PC-9 (cell line): Measurements from ENCODE around the gene HSF5. TPM values are rescaled to one million over a fixed set of nuclear protein-coding genes. Genes with fewer than 3 reads are reported as not detected.

Experiments
- BruUV-seq: library from RNA; stranded (reverse); fragments of 400-500 nt; replicated peaks from 2 replicates; lab custom pipeline; 2021; lab: Mats Ljungman, UMichigan
- CTCF ChIA-PET: fragments of 300-600 bp; sonication (Branson Sonifier 250); formaldehyde crosslinking; loops from one replicate; lab custom pipeline; 2022; ENCODE audit warnings: antibody characterized with exemption; lab: Charles Lee
- POLR2A ChIA-PET: fragments of 300-600 bp; sonication (Branson Sonifier 250); formaldehyde crosslinking; loops from one replicate; lab custom pipeline; 2022; ENCODE audit warnings: antibody characterized with exemption; ENCODE audit not compliant: unreplicated experiment; lab: Charles Lee
- DNase-seq, 2 experiments: peaks; one replicate each; pipeline versions ENCODE4 v3.0.0 to v3.0.0-alpha.2; 2015 to 2022; ENCODE audit warnings: mixed read lengths in 1 of 2
- H2AFZ ChIP-seq: fragments of 200-600 bp; sonication (generic); 2 replicates; pipeline ENCODE4 v1.8.1; 2017; ENCODE audit warnings: antibody characterized with exemption
- H3F3A ChIP-seq: fragments of 200-600 bp; sonication (generic); 2 replicates; pipeline ENCODE4 v1.8.1; 2017; ENCODE audit warnings: antibody characterized with exemption, mild to moderate bottlenecking, low read depth; ENCODE audit not compliant: insufficient read depth
- H3K27ac ChIP-seq: fragments of 200-600 bp; sonication (generic); 2 replicates; pipeline ENCODE4 v1.6.1; 2016; ENCODE audit warnings: mixed run types
- H3K27me3 ChIP-seq: fragments of 200-600 bp; sonication (generic); 2 replicates; pipeline ENCODE4 v1.6.1; 2016; ENCODE audit warnings: low read depth, mixed run types; ENCODE audit not compliant: insufficient read depth
- H3K36me3 ChIP-seq: fragments of 200-600 bp; sonication (generic); 2 replicates; pipeline ENCODE4 v1.6.1; 2016; ENCODE audit warnings: low read depth, mixed run types
- H3K4me1 ChIP-seq: fragments of 200-600 bp; sonication (generic); replicated peaks from 2 replicates; pipeline ENCODE4 v1.6.1; 2016; ENCODE audit warnings: mixed run types; ENCODE audit not compliant: insufficient read depth
- H3K4me2 ChIP-seq: fragments of 200-600 bp; sonication (generic); 2 replicates; pipeline ENCODE4 v1.6.1; 2017; ENCODE audit warnings: mixed run types
- H3K4me3 ChIP-seq: fragments of 200-600 bp; sonication (generic); 2 replicates; pipeline ENCODE4 v1.6.1; 2016; ENCODE audit warnings: mixed run types
- H3K79me2 ChIP-seq: fragments of 200-600 bp; sonication (generic); 2 replicates; pipeline ENCODE4 v1.6.1; 2017; ENCODE audit warnings: low read depth, mixed run types
- H3K9me2 ChIP-seq: fragments of 200-600 bp; sonication (generic); 2 replicates; pipeline ENCODE4 v1.8.1; 2017; ENCODE audit warnings: mild to moderate bottlenecking; ENCODE audit not compliant: insufficient read depth
- H3K9me3 ChIP-seq: fragments of 200-600 bp; sonication (generic); 2 replicates; pipeline ENCODE4 v1.8.1; 2016; ENCODE audit warnings: low read depth; ENCODE audit not compliant: insufficient read depth
- H4K20me1 ChIP-seq: fragments of 200-600 bp; sonication (generic); 2 replicates; pipeline ENCODE4 v1.8.1; 2017; ENCODE audit not compliant: insufficient read depth
- EZH2 ChIP-seq: fragments of 200-600 bp; sonication (generic); IDR thresholded peaks from 2 replicates; pipeline ENCODE4 v1.8.0; 2017; ENCODE audit warnings: antibody characterized with exemption, low read depth
- intact Hi-C: fragments of 100-400 bp; cut with micrococcal nuclease; formaldehyde crosslinking; loops from one replicate; pipeline ENCODE4 v1.10.0; 2022; ENCODE audit not compliant: unreplicated experiment
- total RNA-seq: library from RNA; stranded (reverse); gene quantifications from 2 replicates; pipeline ENCODE4 v1.2.3, GENCODE V29; 2021
- TF ChIP-seq, protein P1 (sequence below): fragments of 200-600 bp; sonication (generic); conservative IDR thresholded peaks from 2 replicates; pipeline ENCODE4 v1.6.1; 2017; ENCODE audit warnings: mixed run types, antibody characterized with exemption, mild to moderate bottlenecking, moderate library complexity

Gene HSF5
- total RNA-seq, 1 experiment from 2014 or later = not detected

DNA sequence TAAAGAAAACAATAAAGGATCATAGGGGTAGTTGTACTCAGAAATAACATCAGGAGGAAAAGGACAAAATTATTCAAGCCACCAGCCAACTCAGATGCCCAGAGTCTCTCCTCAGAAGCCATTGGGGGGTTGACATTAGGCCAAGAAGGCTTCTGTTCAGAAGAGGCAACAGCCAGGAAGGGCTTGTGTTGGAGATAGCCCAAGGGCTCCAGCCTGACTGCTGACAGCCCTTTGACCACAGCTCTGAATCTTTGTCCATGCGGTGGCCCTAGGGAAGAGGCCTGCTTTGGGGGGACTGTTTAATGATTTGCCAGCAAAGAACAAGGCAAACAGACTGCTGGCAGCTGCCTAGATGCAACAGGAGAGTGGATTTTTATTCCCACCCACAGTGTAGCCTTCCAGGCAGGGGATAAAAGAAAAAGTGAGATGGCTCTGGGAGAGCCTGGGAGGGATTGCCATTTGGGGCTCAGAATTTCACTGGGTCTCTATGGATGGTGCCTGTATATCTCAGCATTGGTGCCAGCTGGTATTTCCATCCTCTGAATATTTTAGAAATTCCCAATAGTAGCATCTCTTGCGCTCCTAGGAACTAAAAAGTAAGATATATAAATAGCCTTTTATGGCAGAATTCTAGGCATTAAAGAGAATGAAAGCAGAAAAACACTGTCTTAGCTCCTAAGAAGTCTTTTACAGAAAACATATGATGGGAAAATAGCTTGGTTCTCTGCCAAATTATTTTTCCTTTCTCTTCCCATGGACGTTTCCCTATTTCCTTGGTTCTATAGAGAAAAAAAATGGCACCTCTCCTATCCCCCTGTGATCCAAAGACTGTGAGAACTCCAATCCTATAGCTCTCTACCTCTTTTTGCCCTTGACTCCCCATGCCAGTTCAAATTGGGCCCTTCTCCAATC is 106.8 kb downstream of the HSF5 start:
- Histone ChIP-seq H3K36me3 (no peaks in the 10 kb centered on the region), H2AFZ (no peak overlapping the region), H3K79me2 (no peaks in the 10 kb centered on the region), H3K4me2 (no peak overlapping the region), H3K9me2 (no peaks in the 10 kb centered on the region), H3K9me3 (no peaks in the 10 kb centered on the region), H3K27ac (no peak overlapping the region), H3K4me1 (peaks cover 16% of the 10 kb centered on the region), H3K4me3 (no peak overlapping the region), H4K20me1 (no peaks in the 10 kb centered on the region), H3F3A (0 out of 2 replicates have a peak, but pooled peaks cover 5% of the 10 kb centered on the region), H3K27me3 (peaks cover 56% of the 10 kb centered on the region)
- no peak for DNase-seq
- intact Hi-C loops = no loop called here
- POLR2A ChIA-PET = no interaction called here
- BruUV-seq = no TSS peak
- TF ChIP-seq, protein P1, sequence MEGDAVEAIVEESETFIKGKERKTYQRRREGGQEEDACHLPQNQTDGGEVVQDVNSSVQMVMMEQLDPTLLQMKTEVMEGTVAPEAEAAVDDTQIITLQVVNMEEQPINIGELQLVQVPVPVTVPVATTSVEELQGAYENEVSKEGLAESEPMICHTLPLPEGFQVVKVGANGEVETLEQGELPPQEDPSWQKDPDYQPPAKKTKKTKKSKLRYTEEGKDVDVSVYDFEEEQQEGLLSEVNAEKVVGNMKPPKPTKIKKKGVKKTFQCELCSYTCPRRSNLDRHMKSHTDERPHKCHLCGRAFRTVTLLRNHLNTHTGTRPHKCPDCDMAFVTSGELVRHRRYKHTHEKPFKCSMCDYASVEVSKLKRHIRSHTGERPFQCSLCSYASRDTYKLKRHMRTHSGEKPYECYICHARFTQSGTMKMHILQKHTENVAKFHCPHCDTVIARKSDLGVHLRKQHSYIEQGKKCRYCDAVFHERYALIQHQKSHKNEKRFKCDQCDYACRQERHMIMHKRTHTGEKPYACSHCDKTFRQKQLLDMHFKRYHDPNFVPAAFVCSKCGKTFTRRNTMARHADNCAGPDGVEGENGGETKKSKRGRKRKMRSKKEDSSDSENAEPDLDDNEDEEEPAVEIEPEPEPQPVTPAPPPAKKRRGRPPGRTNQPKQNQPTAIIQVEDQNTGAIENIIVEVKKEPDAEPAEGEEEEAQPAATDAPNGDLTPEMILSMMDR = no peak
- TF ChIP-seq EZH2 = no peak
- CTCF ChIA-PET = no interaction called here

DNA sequence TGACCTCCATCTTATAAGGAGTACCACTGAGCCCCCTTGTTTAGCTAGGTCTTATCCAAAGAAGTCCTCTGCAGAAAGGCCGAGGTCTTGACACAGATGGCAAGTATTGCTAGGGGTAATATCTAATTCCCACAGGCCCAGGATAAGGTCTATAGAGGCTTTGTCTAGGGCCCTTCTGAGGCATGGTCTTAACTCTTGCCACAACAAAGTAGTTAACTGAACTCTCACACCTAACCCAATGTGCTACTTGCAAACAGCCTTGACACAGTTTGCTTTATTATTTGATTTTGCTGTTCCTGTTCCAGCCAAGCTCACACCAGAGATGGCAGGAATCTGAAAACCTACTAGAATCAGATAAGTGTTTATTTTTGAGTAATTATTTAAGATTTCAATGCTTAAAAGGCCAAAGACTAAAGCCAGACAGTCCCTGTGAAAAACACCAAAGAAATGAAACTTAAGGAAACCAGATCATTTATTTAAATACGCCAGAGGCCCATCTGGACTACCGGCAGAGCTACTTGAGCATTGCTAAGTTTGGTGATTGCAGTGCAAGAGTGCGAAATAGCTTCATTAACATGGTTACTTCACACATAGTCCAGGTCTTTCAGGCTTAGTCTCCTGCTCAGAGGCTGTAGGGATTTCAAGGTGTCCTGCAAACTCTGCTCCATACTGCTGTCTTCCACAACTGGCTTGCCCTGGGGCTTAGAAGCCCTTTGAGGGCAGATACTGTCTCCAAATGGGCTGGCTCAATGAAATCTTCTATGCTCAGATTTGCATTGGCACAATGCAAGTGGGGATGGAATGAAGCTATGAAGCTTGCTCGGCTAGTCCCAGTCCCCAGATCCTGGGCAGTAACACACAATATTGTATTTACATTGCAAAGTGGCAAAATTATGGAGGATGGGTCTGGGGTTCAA is 107.7 kb downstream of the HSF5 start:
- Histone ChIP-seq H3K4me2 (no peak overlapping the region), H3K27me3 (peaks cover 46% of the 10 kb centered on the region), H3K9me3 (no peaks in the 10 kb centered on the region), H3F3A (0 out of 2 replicates have a peak, but pooled peaks cover 5% of the 10 kb centered on the region), H3K4me3 (no peak overlapping the region), H3K36me3 (no peaks in the 10 kb centered on the region), H3K79me2 (no peaks in the 10 kb centered on the region), H3K9me2 (no peaks in the 10 kb centered on the region), H2AFZ (no peak overlapping the region), H3K4me1 (peaks cover 23% of the 10 kb centered on the region), H4K20me1 (no peaks in the 10 kb centered on the region), H3K27ac (no peak overlapping the region)
- DNase-seq = no peak
- no peak for TF ChIP-seq EZH2
- TF ChIP-seq, protein P1 = no peak
- ChIA-PET CTCF (interaction anchor here (0.5 kb wide), 2 partner anchors 38 to 134 kb away, joined by 3 to 6 read pairs; no protein-coding TSS in a partner anchor), POLR2A (interaction anchor here (0.6 kb wide), 1 partner anchor 25 kb away, joined by 6 read pairs; no protein-coding TSS in a partner anchor)
- BruUV-seq = no TSS peak
- intact Hi-C loops = no loop called here

DNA sequence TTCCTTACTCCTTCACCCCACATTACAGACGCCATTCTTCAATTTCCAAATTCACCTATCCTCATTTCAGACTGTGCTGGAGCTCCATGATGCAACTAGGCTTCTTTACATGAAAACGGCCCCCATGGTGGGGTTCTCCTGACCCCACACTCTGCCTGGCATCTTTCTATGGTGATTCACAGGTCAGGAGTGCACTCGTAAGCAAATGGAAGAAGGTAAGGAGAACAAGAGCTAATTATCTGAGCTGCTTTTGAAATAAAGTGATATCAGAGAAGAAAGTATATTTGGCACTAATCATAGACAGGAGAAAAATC is 108.7 kb downstream of the HSF5 start:
- no peak for DNase-seq
- no TSS peak for BruUV-seq
- ChIA-PET CTCF (no interaction called here), POLR2A (no interaction called here)
- intact Hi-C loops = no loop called here
- H3K9me2 ChIP-seq = no peaks in the 10 kb centered on the region
- no peak overlapping the region for H2AFZ ChIP-seq
- H3K79me2 ChIP-seq = no peaks in the 10 kb centered on the region
- TF ChIP-seq, protein P1 = no peak
- no peak for TF ChIP-seq EZH2
- no peak overlapping the region for H3K27ac ChIP-seq
- H3K4me2 ChIP-seq = no peak overlapping the region
- no peaks in the 10 kb centered on the region for H3K9me3 ChIP-seq
- no peak overlapping the region for H3K4me3 ChIP-seq
- H3K4me1 ChIP-seq = peaks cover 23% of the 10 kb centered on the region
- H3F3A ChIP-seq = 0 out of 2 replicates have a peak, but pooled peaks cover 5% of the 10 kb centered on the region
- peaks cover 36% of the 10 kb centered on the region for H3K27me3 ChIP-seq
- no peaks in the 10 kb centered on the region for H4K20me1 ChIP-seq
- no peaks in the 10 kb centered on the region for H3K36me3 ChIP-seq
